NT2/D1 (cell line): ENCODE measurements around the gene ELANE.

Source experiments
- SUZ12 ChIP-seq: IDR thresholded peaks from 2 replicates; pipeline ENCODE4 v1.6.1; 2011; ENCODE audit not compliant: insufficient read length, insufficient read depth; ENCODE audit errors: extremely low read depth
- YY1 ChIP-seq: IDR thresholded peaks from 2 replicates; pipeline ENCODE4 v1.6.1; 2011; ENCODE audit not compliant: insufficient read length, insufficient read depth
- ZNF274 ChIP-seq: IDR thresholded peaks from 2 replicates; pipeline ENCODE4 v1.6.1; 2011; ENCODE audit warnings: mild to moderate bottlenecking, low read depth, low read length

- TF ChIP-seq SUZ12 (no peak), YY1 (no peak), ZNF274 (no peak)
Measured at GRCh38 chr19:821825-822503, 30.1 kb upstream of the ELANE start, which contains the start of gene PLPPR3.
